ENCODE measurements around the gene OAF. TPM values are rescaled to one million over a fixed set of nuclear protein-coding genes. Genes with fewer than 3 reads are reported as not detected.

The OAF gene
- total RNA-seq: 1 to 10 TPM; 3.0 to 3.4 TPM
- polyA plus RNA-seq: 2.6 TPM

DNA sequence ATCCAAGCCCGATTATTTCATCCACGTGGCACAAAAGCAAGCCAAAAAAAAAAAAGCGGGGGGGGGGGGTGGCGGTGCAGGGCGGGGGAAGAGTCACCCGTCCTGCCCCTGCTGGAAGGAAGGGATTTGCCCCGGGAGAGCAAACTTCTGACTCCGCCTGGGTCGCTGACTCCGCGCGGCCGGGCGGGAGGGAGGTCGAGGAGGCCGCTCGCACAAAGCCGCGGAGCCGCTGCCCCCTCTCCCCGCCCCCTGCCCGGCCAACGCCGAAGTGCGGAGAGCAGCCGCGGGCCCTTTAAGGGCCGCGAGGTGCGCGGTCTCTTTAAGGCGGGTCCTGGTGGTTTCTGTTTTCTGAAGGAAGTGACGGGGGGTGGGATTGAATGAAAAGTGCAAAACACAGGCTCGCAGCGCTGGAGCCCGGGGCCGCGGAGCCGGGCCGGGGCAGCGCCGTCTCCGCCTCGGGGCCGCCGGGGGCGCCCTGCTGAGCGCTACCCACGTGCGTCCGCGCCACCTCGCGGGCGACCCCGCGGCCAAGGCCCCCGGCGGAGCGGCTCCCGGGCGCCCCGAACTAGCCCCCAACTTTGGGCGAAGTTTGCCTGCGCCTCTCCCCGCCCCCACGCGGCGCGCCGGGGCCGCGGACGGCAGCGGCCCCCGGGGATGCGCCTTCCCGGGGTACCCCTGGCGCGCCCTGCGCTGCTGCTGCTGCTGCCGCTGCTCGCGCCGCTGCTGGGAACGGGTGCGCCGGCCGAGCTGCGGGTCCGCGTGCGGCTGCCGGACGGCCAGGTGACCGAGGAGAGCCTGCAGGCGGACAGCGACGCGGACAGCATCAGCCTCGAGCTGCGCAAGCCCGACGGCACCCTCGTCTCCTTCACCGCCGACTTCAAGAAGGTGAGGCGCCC is at the start of gene OAF:
Gene OAF (plus strand): TSS at position 407 of the 896 bp plus-strand sequence. CDS start 248 bp downstream, at position 655.
- no peaks in the 10 kb centered on the region for H3K27me3 ChIP-seq (ENCODE audit: insufficient read depth, low read length, poor library complexity, severe bottlenecking)
- H3K4me3 ChIP-seq (ENCODE audit: low read length): peak within 1 kb of the TSS; percentile 70
- Mint-ChIP-seq H3K27me3 (peaks cover 22 to 26% of the 10 kb centered on the region in 2 donors), H3K4me1 (peaks cover 12 to 22% (median 15%) of the 10 kb centered on the region in 3 donors), H3K4me3 (peak within 1 kb of the TSS; percentile 84 to 98 (median 92)), H3K9me3 (peaks cover 0 to under 1% (median 0%) of the 10 kb centered on the region in 5 donors), H3K27ac (peak within 1 kb of the TSS in 6 of 8 donors; percentile 22 to 90 (median 74)), H3K36me3 (peaks cover 0 to 1% (median 0%) of the 10 kb centered on the region in 3 donors)
- ChIA-PET CTCF (interaction anchor here (1.7 kb wide), 1 partner anchor 14 kb away, joined by 4 read pairs; no protein-coding TSS in a partner anchor), POLR2A (no interaction called here)
- no peaks in the 10 kb centered on the region for H3K9me3 ChIP-seq (ENCODE audit: low read length)
- no peaks in the 10 kb centered on the region for H3K36me3 ChIP-seq (ENCODE audit: insufficient read depth, low read length)
- peak; percentile 24 to 80 (median 59) for DNase-seq
- H3K4me1 ChIP-seq (ENCODE audit: insufficient read depth, low read length): peaks cover 13% of the 10 kb centered on the region
- H3K27ac ChIP-seq (ENCODE audit: low read depth, low read length): peak within 1 kb of the TSS; percentile 43

DNA sequence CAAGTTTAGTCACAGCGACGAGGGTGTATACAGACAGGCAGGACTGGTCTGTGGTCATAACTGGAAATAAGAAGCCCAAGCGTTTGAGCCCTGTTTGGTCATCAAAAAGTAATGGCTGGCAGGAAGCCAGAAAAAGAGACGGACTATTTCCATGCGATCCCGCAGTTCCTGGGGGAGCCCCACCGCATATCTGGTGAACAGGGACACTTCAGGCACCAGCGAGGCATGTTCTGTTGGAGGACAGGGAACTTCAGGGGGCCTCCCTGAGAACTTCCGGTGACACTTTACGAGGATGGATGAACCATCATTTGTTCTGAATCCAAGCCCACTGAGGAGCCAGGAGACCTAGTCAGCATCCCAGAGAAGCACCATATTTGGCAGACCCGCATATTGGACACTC is 43.2 kb upstream of the OAF start:
- ChIA-PET CTCF (interaction anchor here (0.8 to 1.6 kb wide), 4 partner anchors 11 to 132 kb away, joined by 3 to 5 read pairs (median 4); no protein-coding TSS in a partner anchor), POLR2A (no interaction called here)
- H3K27me3 Mint-ChIP-seq: peaks cover 47 to 75% of the 10 kb centered on the region in 2 donors
- peak overlapping the region in 1 of 7 donors; percentile 46 for H3K4me3 Mint-ChIP-seq
- peaks cover 0 to 8% (median 1%) of the 10 kb centered on the region in 3 donors for H3K36me3 Mint-ChIP-seq
- H3K36me3 ChIP-seq (ENCODE audit: insufficient read depth, low read length): no peaks in the 10 kb centered on the region
- no peaks in the 10 kb centered on the region for H3K9me3 ChIP-seq (ENCODE audit: low read length)
- peaks cover 7% of the 10 kb centered on the region for H3K4me1 ChIP-seq (ENCODE audit: insufficient read depth, low read length)
- no peak for DNase-seq
- peaks cover 2 to 15% (median 4%) of the 10 kb centered on the region in 3 donors for H3K4me1 Mint-ChIP-seq
- H3K27me3 ChIP-seq (ENCODE audit: insufficient read depth, low read length, poor library complexity, severe bottlenecking): peaks cover 36% of the 10 kb centered on the region
- H3K27ac Mint-ChIP-seq: no peak overlapping the region
- H3K27ac ChIP-seq (ENCODE audit: low read depth, low read length): no peak overlapping the region
- H3K4me3 ChIP-seq (ENCODE audit: low read length): no peak overlapping the region
- H3K9me3 Mint-ChIP-seq: peaks cover 11 to 20% (median 16%) of the 10 kb centered on the region in 5 donors

GRCh38 chr11:120168108-120168959 is 42.5 kb upstream of the OAF start:
- Histone ChIP-seq H3K4me3 (ENCODE audit: low read length) (peak overlapping the region; percentile 53), H3K27ac (ENCODE audit: low read depth, low read length) (no peak overlapping the region), H3K27me3 (ENCODE audit: insufficient read depth, low read length, poor library complexity, severe bottlenecking) (peaks cover 42% of the 10 kb centered on the region), H3K9me3 (ENCODE audit: low read length) (no peaks in the 10 kb centered on the region), H3K4me1 (ENCODE audit: insufficient read depth, low read length) (peaks cover 7% of the 10 kb centered on the region), H3K36me3 (ENCODE audit: insufficient read depth, low read length) (no peaks in the 10 kb centered on the region)
- Mint-ChIP-seq H3K27ac (no peak overlapping the region), H3K4me1 (peaks cover 2 to 15% (median 4%) of the 10 kb centered on the region in 3 donors), H3K36me3 (peaks cover 0 to 8% (median 1%) of the 10 kb centered on the region in 3 donors), H3K4me3 (peak overlapping the region in 5 of 7 donors; percentile 66 to 76 (median 73)), H3K9me3 (peaks cover 11 to 20% (median 16%) of the 10 kb centered on the region in 5 donors), H3K27me3 (peaks cover 46 to 78% of the 10 kb centered on the region in 2 donors)
- ChIA-PET POLR2A (no interaction called here), CTCF (interaction anchor here (0.6 to 1.6 kb wide), 7 partner anchors 11 to 503 kb away, joined by 3 to 5 read pairs (median 3); no protein-coding TSS in a partner anchor)
- no peak for DNase-seq

- Mint-ChIP-seq H3K27ac (no peak overlapping the region), H3K4me3 (peak overlapping the region in 6 of 7 donors; percentile 66 to 76 (median 72)), H3K36me3 (peaks cover 0 to 8% (median 1%) of the 10 kb centered on the region in 3 donors), H3K9me3 (peaks cover 11 to 17% (median 16%) of the 10 kb centered on the region in 5 donors), H3K4me1 (peaks cover 2 to 15% (median 4%) of the 10 kb centered on the region in 3 donors), H3K27me3 (peaks cover 50 to 76% of the 10 kb centered on the region in 2 donors)
- H3K27ac ChIP-seq (ENCODE audit: low read depth, low read length): no peak overlapping the region
- CTCF ChIA-PET: interaction anchor here (0.6 to 2.0 kb wide), 7 partner anchors 10 to 504 kb away, joined by 3 to 6 read pairs (median 3); no protein-coding TSS in a partner anchor
- H3K4me3 ChIP-seq (ENCODE audit: low read length): peak overlapping the region; percentile 53
- peak in 4 of 5 donors; percentile 19 to 65 (median 44) for DNase-seq
- H3K36me3 ChIP-seq (ENCODE audit: insufficient read depth, low read length): no peaks in the 10 kb centered on the region
- POLR2A ChIA-PET: no interaction called here
- H3K9me3 ChIP-seq (ENCODE audit: low read length): no peaks in the 10 kb centered on the region
- peaks cover 44% of the 10 kb centered on the region for H3K27me3 ChIP-seq (ENCODE audit: insufficient read depth, low read length, poor library complexity, severe bottlenecking)
- peaks cover 7% of the 10 kb centered on the region for H3K4me1 ChIP-seq (ENCODE audit: insufficient read depth, low read length)
These were observed 41.7 kb upstream of the OAF start for GRCh38 chr11:120168960-120169681.

DNA sequence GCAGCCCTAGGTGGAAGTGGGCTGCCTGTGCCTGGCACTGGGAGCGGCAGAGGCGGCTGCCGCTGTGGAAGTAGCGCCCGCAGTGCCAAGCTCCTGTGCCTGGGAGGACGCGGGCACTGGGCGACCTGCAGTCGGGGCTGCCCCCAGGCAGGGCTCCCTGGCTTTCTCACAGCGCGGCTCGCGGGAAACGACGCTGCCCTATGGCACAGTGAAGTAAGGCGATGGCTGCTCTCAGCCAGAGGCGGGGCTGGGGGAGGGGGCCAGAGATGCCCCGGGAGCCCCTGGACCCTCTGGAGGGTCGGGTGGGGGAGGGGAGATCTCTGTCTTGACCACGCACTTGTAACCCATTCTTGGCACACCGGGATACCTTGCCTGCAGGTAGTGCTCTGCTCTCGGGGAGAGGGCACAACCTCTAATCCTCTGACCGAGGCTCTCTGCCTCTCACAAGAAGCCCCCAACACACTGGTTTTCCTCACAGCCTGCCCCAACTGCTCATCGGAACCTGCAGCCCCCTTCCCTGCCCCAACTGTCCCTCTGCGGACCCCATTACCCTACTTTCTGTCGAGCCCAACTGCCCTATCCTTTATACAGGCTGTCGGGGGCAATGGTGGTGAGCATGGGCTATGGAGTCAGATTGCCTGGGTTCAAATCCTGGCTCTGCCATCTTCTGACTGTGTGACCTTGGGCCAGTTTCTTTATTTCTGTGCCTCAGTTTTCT is 40.7 kb upstream of the OAF start:
- H3K9me3 Mint-ChIP-seq: peaks cover 7 to 10% (median 9%) of the 10 kb centered on the region in 5 donors
- peak overlapping the region in 2 of 7 donors; percentile 11 to 74 for H3K4me3 Mint-ChIP-seq
- H3K4me3 ChIP-seq (ENCODE audit: low read length): no peak overlapping the region
- H3K36me3 ChIP-seq (ENCODE audit: insufficient read depth, low read length): no peaks in the 10 kb centered on the region
- peaks cover 0 to under 1% (median 0%) of the 10 kb centered on the region in 3 donors for H3K36me3 Mint-ChIP-seq
- H3K4me1 Mint-ChIP-seq: peaks cover 2 to 15% (median 4%) of the 10 kb centered on the region in 3 donors
- ChIA-PET CTCF (interaction anchor here (2.0 kb wide), 1 partner anchor 133 kb away, joined by 6 read pairs; no protein-coding TSS in a partner anchor), POLR2A (no interaction called here)
- no peak overlapping the region for H3K27ac ChIP-seq (ENCODE audit: low read depth, low read length)
- H3K27me3 ChIP-seq (ENCODE audit: insufficient read depth, low read length, poor library complexity, severe bottlenecking): peaks cover 44% of the 10 kb centered on the region
- peaks cover 7% of the 10 kb centered on the region for H3K4me1 ChIP-seq (ENCODE audit: insufficient read depth, low read length)
- peaks cover 46 to 74% of the 10 kb centered on the region in 2 donors for H3K27me3 Mint-ChIP-seq
- no peak for DNase-seq
- H3K27ac Mint-ChIP-seq: no peak overlapping the region
- H3K9me3 ChIP-seq (ENCODE audit: low read length): no peaks in the 10 kb centered on the region

GRCh38 chr11:120170741-120171261 is 40.0 kb upstream of the OAF start:
- no peaks in the 10 kb centered on the region for H3K9me3 ChIP-seq (ENCODE audit: low read length)
- no peak overlapping the region for H3K27ac ChIP-seq (ENCODE audit: low read depth, low read length)
- peaks cover 44% of the 10 kb centered on the region for H3K27me3 ChIP-seq (ENCODE audit: insufficient read depth, low read length, poor library complexity, severe bottlenecking)
- H3K4me3 Mint-ChIP-seq: peak overlapping the region in 1 of 7 donors; percentile 11
- no peak for DNase-seq
- H3K27me3 Mint-ChIP-seq: peaks cover 43 to 68% of the 10 kb centered on the region in 2 donors
- no peak overlapping the region for H3K27ac Mint-ChIP-seq
- H3K4me1 ChIP-seq (ENCODE audit: insufficient read depth, low read length): peaks cover 7% of the 10 kb centered on the region
- no peaks in the 10 kb centered on the region for H3K36me3 ChIP-seq (ENCODE audit: insufficient read depth, low read length)
- H3K4me3 ChIP-seq (ENCODE audit: low read length): no peak overlapping the region
- POLR2A ChIA-PET: interaction anchor here (0.6 kb wide), 1 partner anchor 1897 kb away, joined by 8 read pairs; no protein-coding TSS in a partner anchor
- H3K36me3 Mint-ChIP-seq: no peaks in the 10 kb centered on the region
- CTCF ChIA-PET: interaction anchor here (2.0 kb wide), 1 partner anchor 132 kb away, joined by 6 read pairs; no protein-coding TSS in a partner anchor
- peaks cover 2 to 15% (median 4%) of the 10 kb centered on the region in 3 donors for H3K4me1 Mint-ChIP-seq
- H3K9me3 Mint-ChIP-seq: peaks cover under 1 to 4% (median 3%) of the 10 kb centered on the region in 5 donors
